H1 (cell line): ENCODE measurements around the gene ARMH1. TPM values are rescaled to one million over a fixed set of nuclear protein-coding genes. Genes with fewer than 3 reads are reported as not detected.

Source experiments
- USF2 ChIP-seq: IDR thresholded peaks from 2 replicates; pipeline ENCODE4 v1.6.1; 2011; ENCODE audit warnings: low read length, improper control_type of control experiment
- polyA plus RNA-seq, 7 experiments: library from polyadenylated mRNA; depleted of rRNA in 3 of 7; stranded (reverse) in 5 of 7; unstranded in 2 of 7; fragments of >200 nt in 5 of 7; fragments of 200-250 nt in 2 of 7; gene quantifications; 1 replicate in 5 of 7; 2 replicates in 1 of 7; 4 replicates in 1 of 7; pipeline versions ENCODE4 v1.2.1 to v1.2.3, GENCODE V29; 2011 to 2013; ENCODE audit warnings: missing spikeins in 2 of 7, mixed read lengths in 2 of 7
- total RNA-seq: library from RNA; stranded (reverse); fragmentation: NEBNext Ultra II Directional; extraction: Animal tissue kit (Norgen Biotek cat#: 25700); gene quantifications from 2 replicates; pipeline ENCODE4 v1.2.1, GENCODE V29; 2021

ARMH1 gene
- total and polyA plus RNA-seq, 2 of the 8 experiments (the other 6 are each of a cell fraction or from before 2014, with no cell fraction given): 0.82 to 0.85 TPM

GRCh38 chr1:44740179-44740617 lies 65.7 kb downstream of the ARMH1 start (continued):
- TF ChIP-seq USF2: no peak
